ENCODE measurements around the gene QARS1. TPM values are rescaled to one million over a fixed set of nuclear protein-coding genes. Genes with fewer than 3 reads are reported as not detected.

The QARS1 gene
- polyA plus RNA-seq, 1 of the 3 experiments (the other 2 are of a cell fraction) = 311 TPM

GRCh38 chr3:49132073-49132436 is 27.5 kb upstream of the QARS1 start:
- H3K9ac ChIP-seq = peak overlapping the region; percentile 75
- peaks cover 0 to 18% of the 10 kb centered on the region in 2 experiments; a peak in 1 of 4 replicates for H3K4me1 ChIP-seq (ENCODE audit: control insufficient read depth in 1 of 2, insufficient read depth in 2 of 2, low read depth in 1 of 2, low read length in 1 of 2)
- H4K20me1 ChIP-seq (ENCODE audit: insufficient read depth) = no peaks in the 10 kb centered on the region
- no peaks in the 10 kb centered on the region for H3K9me3 ChIP-seq
- TF ChIP-seq SMC3 (IDR thresholded peaks at IDR 0.05; ENCODE audit: low read depth, low read length) = no peak
- TF ChIP-seq USF1 (IDR thresholded peaks at IDR 0.05; ENCODE audit: borderline replicate concordance, low read depth) = no peak
- TF ChIP-seq EP300 (IDR thresholded peaks at IDR 0.05; ENCODE audit: borderline replicate concordance in 1 of 2, low read depth in 1 of 2, low read length in 1 of 2) = no peak
- no peak for TF ChIP-seq RAD21 (IDR thresholded peaks at IDR 0.05; ENCODE audit: low read length)
- no peak for TF ChIP-seq NFIC (IDR thresholded peaks at IDR 0.05; ENCODE audit: borderline replicate concordance)
- no peak for TF ChIP-seq NRF1 (IDR thresholded peaks at IDR 0.05; ENCODE audit: low read depth, low read length)
- no peak for TF ChIP-seq RCOR1 (IDR thresholded peaks at IDR 0.05; ENCODE audit: low read length)
- no peak for TF ChIP-seq TCF12 (IDR thresholded peaks at IDR 0.05)
- no peak for TF ChIP-seq FOXJ3 (CRISPR knock-in tag; IDR thresholded peaks at IDR 0.05)
- TF ChIP-seq MEF2A (IDR thresholded peaks at IDR 0.05; ENCODE audit: borderline replicate concordance, low read depth) = no peak
- TF ChIP-seq PBX3 (IDR thresholded peaks at IDR 0.05) = no peak
- TF ChIP-seq TEAD4 (IDR thresholded peaks at IDR 0.05; ENCODE audit: borderline replicate concordance, insufficient read depth) = no peak
- TF ChIP-seq JUND (IDR thresholded peaks at IDR 0.05) = no peak
- no peak for TF ChIP-seq FOXM1 (IDR thresholded peaks at IDR 0.05; ENCODE audit: low read depth)
- TF ChIP-seq GABPA (IDR thresholded peaks at IDR 0.05; ENCODE audit: low read depth) = no peak
- 66% methylated on average over 4 of the region's 9 CpGs for WGBS (ENCODE audit: low lambda C conversion rate)
- peaks cover 37% of the 10 kb centered on the region for H3K79me2 ChIP-seq (ENCODE audit: insufficient read depth)
- peak overlapping the region; percentile 100 for H3K4me2 ChIP-seq
- no peak overlapping the region for H2AFZ ChIP-seq (ENCODE audit: low read depth)
- ChIA-PET POLR2A (interaction anchor here (2.3 to 2.7 kb wide), 2 partner anchors 12 to 38 kb away, joined by 16 to 22 read pairs; partner anchors contain the start of genes QRICH1 and USP19), CTCF (interaction anchor here (0.7 to 5.4 kb wide), 11 partner anchors 12 to 447 kb away, joined by 3 to 26 read pairs (median 4); partner anchors contain the start of genes CCDC71, KLHDC8B, NDUFAF3 and USP19)
- no peaks in the 10 kb centered on the region for H3K27me3 ChIP-seq (ENCODE audit: insufficient read depth)
- peak overlapping the region; percentile 83 to 91; a peak in 3 of 4 replicates for H3K27ac ChIP-seq (ENCODE audit: low read depth in 2 of 2, low read length in 1 of 2)
- DNase-seq = no peak
- H3K4me3 ChIP-seq (ENCODE audit: low read depth in 2 of 2, low read length in 1 of 2) = peak overlapping the region; percentile 67 to 81
- H3K36me3 ChIP-seq (replicated peaks in 1 of 2; ENCODE audit: control insufficient read depth in 1 of 2, insufficient read depth in 2 of 2, low read length in 1 of 2) = peaks cover 8 to 22% of the 10 kb centered on the region in 2 experiments
- H3F3A ChIP-seq (replicated peaks; ENCODE audit: insufficient read depth) = no peaks in the 10 kb centered on the region
- no peaks in the 10 kb centered on the region for H3K9me2 ChIP-seq

GRCh38 chr3:49131576-49131975 is 27.0 kb upstream of the QARS1 start:
- no peak overlapping the region for H2AFZ ChIP-seq (ENCODE audit: low read depth)
- peaks cover 11 to 22% of the 10 kb centered on the region in 2 experiments for H3K36me3 ChIP-seq (replicated peaks in 1 of 2; ENCODE audit: control insufficient read depth in 1 of 2, insufficient read depth in 2 of 2, low read length in 1 of 2)
- no peak for TF ChIP-seq MXI1 (IDR thresholded peaks at IDR 0.05; ENCODE audit: low read depth, low read length)
- TF ChIP-seq JUND (IDR thresholded peaks at IDR 0.05) = no peak
- no peak for TF ChIP-seq USF1 (IDR thresholded peaks at IDR 0.05; ENCODE audit: borderline replicate concordance, low read depth)
- TF ChIP-seq FOSL2 (IDR thresholded peaks at IDR 0.05; ENCODE audit: borderline replicate concordance, low read depth) = no peak
- TF ChIP-seq YY1 (IDR thresholded peaks at IDR 0.05; ENCODE audit: low read depth) = no peak
- TF ChIP-seq CTCF (IDR thresholded peaks at IDR 0.05) = no peak
- no peak for TF ChIP-seq EP300 (IDR thresholded peaks at IDR 0.05; ENCODE audit: borderline replicate concordance in 1 of 2, low read depth in 1 of 2, low read length in 1 of 2)
- no peak for TF ChIP-seq TAF1 (IDR thresholded peaks at IDR 0.05; ENCODE audit: borderline replicate concordance, low read depth, low read length)
- TF ChIP-seq MAX (IDR thresholded peaks at IDR 0.05; ENCODE audit: low read depth) = no peak
- no peak for TF ChIP-seq PBX3 (IDR thresholded peaks at IDR 0.05)
- TF ChIP-seq GABPA (IDR thresholded peaks at IDR 0.05; ENCODE audit: low read depth) = no peak
- no peak for TF ChIP-seq SIN3A (IDR thresholded peaks at IDR 0.05; ENCODE audit: borderline replicate concordance, low read depth, low read length)
- TF ChIP-seq TCF12 (IDR thresholded peaks at IDR 0.05) = no peak
- TF ChIP-seq NFIC (IDR thresholded peaks at IDR 0.05; ENCODE audit: borderline replicate concordance) = no peak
- peak overlapping the region; percentile 67 to 81; a peak in 3 of 4 replicates for H3K4me3 ChIP-seq (ENCODE audit: low read depth in 2 of 2, low read length in 1 of 2)
- H3K27me3 ChIP-seq (ENCODE audit: insufficient read depth) = no peaks in the 10 kb centered on the region
- H3K27ac ChIP-seq (ENCODE audit: low read depth in 2 of 2, low read length in 1 of 2) = peak overlapping the region in 1 of 2 experiments; percentile 91; a peak in 2 of 4 replicates
- 100% methylated on average over 1 of the region's 6 CpGs for WGBS (ENCODE audit: low lambda C conversion rate)
- H3K9me2 ChIP-seq = no peaks in the 10 kb centered on the region
- H3K4me1 ChIP-seq (ENCODE audit: control insufficient read depth in 1 of 2, insufficient read depth in 2 of 2, low read depth in 1 of 2, low read length in 1 of 2) = peaks cover 0 to 18% of the 10 kb centered on the region in 2 experiments; a peak in 1 of 4 replicates
- no peaks in the 10 kb centered on the region for H4K20me1 ChIP-seq (ENCODE audit: insufficient read depth)
- H3K9me3 ChIP-seq = no peaks in the 10 kb centered on the region
- H3K9ac ChIP-seq = peak overlapping the region; percentile 75; the same call in 1 of the 2 replicates
- ChIA-PET POLR2A (interaction anchor here (2.7 kb wide), 1 partner anchor 38 kb away, joined by 22 read pairs; the partner anchor contains the start of gene QRICH1), CTCF (interaction anchor here (0.7 to 5.4 kb wide), 9 partner anchors 11 to 447 kb away, joined by 3 to 26 read pairs (median 4); partner anchors contain the start of genes CCDC71, KLHDC8B and USP19)
- H3K4me2 ChIP-seq = peak overlapping the region; percentile 100
- no peak for DNase-seq
- H3K79me2 ChIP-seq (ENCODE audit: insufficient read depth) = peaks cover 37% of the 10 kb centered on the region
- H3F3A ChIP-seq (replicated peaks; ENCODE audit: insufficient read depth) = no peaks in the 10 kb centered on the region

Measured in SK-N-SH (cell line).